OCI-LY1 (cell line): ENCODE results near the gene SNTG2.

ENCODE experiments used
- H2AFZ ChIP-seq: fragments of 200-600 bp; sonication (generic), shearing (Covaris generic); 2 replicates; pipeline ENCODE4 v1.6.0; 2014; ENCODE audit warnings: antibody characterized with exemption, mild to moderate bottlenecking, low read length
- H3F3A ChIP-seq: fragments of 200-600 bp; sonication (generic), shearing (Covaris generic); 2 replicates; pipeline ENCODE4 v1.6.0; 2014; ENCODE audit warnings: mild to moderate bottlenecking, antibody characterized with exemption, low read length, moderate library complexity; ENCODE audit not compliant: insufficient read depth
- H3K27ac ChIP-seq: fragments of 200-600 bp; sonication (generic); 2 replicates; pipeline ENCODE4 v1.5.1; 2014; ENCODE audit warnings: low read length, mixed run types, mild to moderate bottlenecking, low read depth; ENCODE audit not compliant: poor library complexity, severe bottlenecking
- H3K27me3 ChIP-seq: fragments of 200-600 bp; sonication (generic); 2 replicates; pipeline ENCODE4 v1.6.0; 2014; ENCODE audit warnings: antibody characterized with exemption, mild to moderate bottlenecking, low read length, moderate library complexity; ENCODE audit not compliant: insufficient read depth
- H3K36me3 ChIP-seq: fragments of 200-600 bp; sonication (generic); 2 replicates; pipeline ENCODE4 v1.6.1; 2014; ENCODE audit warnings: mild to moderate bottlenecking, antibody characterized with exemption, low read length, moderate library complexity, mixed read lengths; ENCODE audit not compliant: insufficient read depth
- H3K4me1 ChIP-seq: fragments of 200-600 bp; sonication (generic); 2 replicates; pipeline ENCODE4 v1.5.1; 2014; ENCODE audit warnings: mild to moderate bottlenecking, low read length, moderate library complexity; ENCODE audit not compliant: insufficient read depth, severe bottlenecking
- H3K4me2 ChIP-seq: fragments of 200-600 bp; sonication (generic), shearing (Covaris generic); 2 replicates; pipeline ENCODE4 v1.6.1; 2014; ENCODE audit warnings: low read length
- H3K4me3 ChIP-seq: fragments of 200-600 bp; sonication (generic); 2 replicates; pipeline ENCODE4 v1.5.1; 2014; ENCODE audit warnings: low read length, low read depth, mild to moderate bottlenecking, mixed read lengths; ENCODE audit not compliant: poor library complexity, severe bottlenecking
- H3K79me2 ChIP-seq: fragments of 200-600 bp; shearing (Covaris generic); 2 replicates; pipeline ENCODE4 v1.6.1; 2016; ENCODE audit warnings: mixed run types, low read length, mixed read lengths; ENCODE audit not compliant: insufficient read depth
- H3K9ac ChIP-seq: fragments of 200-600 bp; sonication (generic), shearing (Covaris generic); 2 replicates; pipeline ENCODE4 v1.6.1; 2014; ENCODE audit warnings: mild to moderate bottlenecking, low read length, mixed read lengths
- H3K9me2 ChIP-seq: fragments of 200-600 bp; sonication (generic), shearing (Covaris generic); 2 replicates; pipeline ENCODE4 v1.6.1; 2014; ENCODE audit warnings: low read depth, mild to moderate bottlenecking, low read length, mixed read lengths
- H3K9me3 ChIP-seq: fragments of 200-600 bp; shearing (Covaris generic); 2 replicates; pipeline ENCODE4 v1.6.1; 2014; ENCODE audit warnings: low read length, mixed read lengths
- H4K20me1 ChIP-seq: fragments of 200-600 bp; sonication (generic), shearing (Covaris generic); 2 replicates; pipeline ENCODE4 v1.6.0; 2016; ENCODE audit warnings: mild to moderate bottlenecking, low read length; ENCODE audit not compliant: insufficient read depth
- EZH2 ChIP-seq: fragments of 200-600 bp; sonication (generic), shearing (Covaris generic); IDR thresholded peaks from 2 replicates; pipeline ENCODE4 v1.8.0; 2017; ENCODE audit warnings: borderline replicate concordance, mixed run types, mild to moderate bottlenecking, antibody characterized with exemption, low read length, moderate library complexity, mixed read lengths
- TF ChIP-seq, protein P1 (sequence below): fragments of 200-600 bp; sonication (generic), shearing (Covaris generic); IDR thresholded peaks from 2 replicates; pipeline ENCODE4 v1.5.1; 2017; ENCODE audit warnings: mild to moderate bottlenecking, antibody characterized with exemption, low read length, moderate library complexity, mixed read lengths

SNTG2 gene

DNA sequence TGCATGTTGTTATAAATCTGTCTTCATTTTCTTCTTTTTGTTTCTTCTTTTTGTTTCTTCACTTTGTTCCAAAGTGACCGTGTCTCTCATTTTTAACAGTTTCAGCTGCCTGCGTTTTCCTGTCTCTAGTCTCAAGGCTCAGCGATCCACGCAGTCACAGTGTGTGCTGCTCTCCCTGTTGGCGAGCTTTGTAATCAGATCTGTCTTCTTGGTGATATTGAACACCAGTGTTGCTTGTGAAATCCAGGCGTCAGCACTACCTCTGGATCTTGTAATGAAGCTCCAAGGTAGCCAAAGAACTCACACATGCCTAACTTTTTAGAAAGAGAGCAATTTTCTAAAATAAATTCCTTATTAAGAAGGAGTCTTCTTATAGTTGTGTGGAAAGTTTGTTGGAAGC, 13.2 kb downstream of the SNTG2 start:
- no peak overlapping the region for H3K4me2 ChIP-seq
- no peaks in the 10 kb centered on the region for H3K9me2 ChIP-seq
- H3F3A ChIP-seq = no peaks in the 10 kb centered on the region
- H3K27me3 ChIP-seq = no peaks in the 10 kb centered on the region
- H3K9me3 ChIP-seq = 0 out of 2 replicates have a peak, but pooled peaks cover 2% of the 10 kb centered on the region
- H3K36me3 ChIP-seq = no peaks in the 10 kb centered on the region
- H3K79me2 ChIP-seq = no peaks in the 10 kb centered on the region
- H3K27ac ChIP-seq = no peak overlapping the region
- no peak overlapping the region for H3K4me3 ChIP-seq
- H3K9ac ChIP-seq = no peak overlapping the region
- no peaks in the 10 kb centered on the region for H3K4me1 ChIP-seq
- H2AFZ ChIP-seq = no peak overlapping the region
- H4K20me1 ChIP-seq = no peaks in the 10 kb centered on the region
- TF ChIP-seq EZH2 = no peak
- TF ChIP-seq, protein P1, sequence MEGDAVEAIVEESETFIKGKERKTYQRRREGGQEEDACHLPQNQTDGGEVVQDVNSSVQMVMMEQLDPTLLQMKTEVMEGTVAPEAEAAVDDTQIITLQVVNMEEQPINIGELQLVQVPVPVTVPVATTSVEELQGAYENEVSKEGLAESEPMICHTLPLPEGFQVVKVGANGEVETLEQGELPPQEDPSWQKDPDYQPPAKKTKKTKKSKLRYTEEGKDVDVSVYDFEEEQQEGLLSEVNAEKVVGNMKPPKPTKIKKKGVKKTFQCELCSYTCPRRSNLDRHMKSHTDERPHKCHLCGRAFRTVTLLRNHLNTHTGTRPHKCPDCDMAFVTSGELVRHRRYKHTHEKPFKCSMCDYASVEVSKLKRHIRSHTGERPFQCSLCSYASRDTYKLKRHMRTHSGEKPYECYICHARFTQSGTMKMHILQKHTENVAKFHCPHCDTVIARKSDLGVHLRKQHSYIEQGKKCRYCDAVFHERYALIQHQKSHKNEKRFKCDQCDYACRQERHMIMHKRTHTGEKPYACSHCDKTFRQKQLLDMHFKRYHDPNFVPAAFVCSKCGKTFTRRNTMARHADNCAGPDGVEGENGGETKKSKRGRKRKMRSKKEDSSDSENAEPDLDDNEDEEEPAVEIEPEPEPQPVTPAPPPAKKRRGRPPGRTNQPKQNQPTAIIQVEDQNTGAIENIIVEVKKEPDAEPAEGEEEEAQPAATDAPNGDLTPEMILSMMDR = no peak

DNA sequence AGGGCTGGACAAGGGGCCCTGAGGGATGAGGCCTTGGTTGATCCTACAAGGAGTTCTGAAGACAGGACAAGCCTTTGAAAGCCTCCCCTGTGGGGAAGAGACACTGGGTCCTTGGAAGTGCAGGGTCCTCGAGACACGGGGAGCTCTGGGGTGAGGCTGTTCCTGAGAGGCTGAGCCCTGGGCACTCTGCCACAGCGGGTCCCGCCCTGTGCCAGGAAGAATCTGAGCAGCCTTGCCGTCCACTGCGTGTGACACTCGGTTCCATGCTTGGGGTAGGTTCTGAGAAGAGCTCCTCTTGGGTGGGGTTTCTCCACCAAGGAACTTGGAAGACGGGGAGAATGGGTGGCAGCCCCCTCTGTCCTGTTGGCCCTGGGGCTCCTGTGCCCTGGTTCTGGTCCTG, 13.9 kb downstream of the SNTG2 start:
- Histone ChIP-seq H3K27me3 (no peaks in the 10 kb centered on the region), H3K4me1 (no peaks in the 10 kb centered on the region)

DNA sequence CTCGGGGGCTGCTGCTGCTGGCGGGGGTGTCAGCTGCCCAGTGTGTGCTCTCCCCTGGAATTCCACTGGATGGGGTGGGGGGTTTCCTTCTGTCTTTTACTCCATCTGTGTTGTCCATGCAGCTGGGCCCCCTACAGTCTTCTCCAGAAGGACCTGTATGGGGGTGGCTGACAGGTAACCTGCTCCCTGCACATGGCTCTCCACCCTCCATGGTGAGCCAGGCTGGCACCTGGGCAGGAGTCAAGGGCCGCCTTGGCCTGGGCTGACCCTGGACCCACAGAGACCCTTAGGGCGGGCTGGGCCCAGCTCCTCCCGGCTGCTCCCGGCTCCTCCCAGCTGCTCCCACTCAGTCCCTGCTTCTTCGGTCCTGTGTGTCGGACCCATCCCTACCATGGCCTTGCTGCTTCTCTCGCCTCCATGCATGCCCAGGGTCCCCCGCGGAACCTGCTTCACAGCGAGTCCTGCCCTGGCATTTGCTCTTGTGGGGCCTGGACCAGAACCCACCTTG, 15.0 kb downstream of the SNTG2 start:
- no peak overlapping the region for H3K27ac ChIP-seq
- no peaks in the 10 kb centered on the region for H4K20me1 ChIP-seq
- H2AFZ ChIP-seq = no peak overlapping the region
- no peaks in the 10 kb centered on the region for H3K9me2 ChIP-seq
- 0 out of 2 replicates have a peak, but pooled peaks cover 4% of the 10 kb centered on the region for H3K9me3 ChIP-seq
- H3F3A ChIP-seq = no peaks in the 10 kb centered on the region
- H3K4me1 ChIP-seq = no peaks in the 10 kb centered on the region
- H3K4me3 ChIP-seq = no peak overlapping the region
- H3K36me3 ChIP-seq = no peaks in the 10 kb centered on the region
- no peak overlapping the region for H3K4me2 ChIP-seq
- TF ChIP-seq, protein P1 = no peak
- no peak for TF ChIP-seq EZH2
- H3K9ac ChIP-seq = no peak overlapping the region
- H3K79me2 ChIP-seq = no peaks in the 10 kb centered on the region
- H3K27me3 ChIP-seq = no peaks in the 10 kb centered on the region

More for the DNA sequence above, 13.9 kb downstream of the SNTG2 start:
- H3K36me3 ChIP-seq = no peaks in the 10 kb centered on the region
- no peak overlapping the region for H3K4me2 ChIP-seq
- no peak overlapping the region for H2AFZ ChIP-seq
- H3K9ac ChIP-seq = no peak overlapping the region
- H3K9me3 ChIP-seq = 0 out of 2 replicates have a peak, but pooled peaks cover 4% of the 10 kb centered on the region
- no peak overlapping the region for H3K27ac ChIP-seq
- no peaks in the 10 kb centered on the region for H3K9me2 ChIP-seq
- H4K20me1 ChIP-seq = no peaks in the 10 kb centered on the region
- H3F3A ChIP-seq = no peaks in the 10 kb centered on the region
- no peaks in the 10 kb centered on the region for H3K79me2 ChIP-seq
- TF ChIP-seq, protein P1 = no peak
- no peak for TF ChIP-seq EZH2
- no peak overlapping the region for H3K4me3 ChIP-seq
